GM21619 (cell line): ENCODE measurements around the gene SCLY.

Experiments used
- ATAC-seq: cut with Tn5 transposase; IDR thresholded peaks from one replicate; pipeline ENCODE4 v1.9.1; 2021; ENCODE audit not compliant: unreplicated experiment

SCLY gene

DNA sequence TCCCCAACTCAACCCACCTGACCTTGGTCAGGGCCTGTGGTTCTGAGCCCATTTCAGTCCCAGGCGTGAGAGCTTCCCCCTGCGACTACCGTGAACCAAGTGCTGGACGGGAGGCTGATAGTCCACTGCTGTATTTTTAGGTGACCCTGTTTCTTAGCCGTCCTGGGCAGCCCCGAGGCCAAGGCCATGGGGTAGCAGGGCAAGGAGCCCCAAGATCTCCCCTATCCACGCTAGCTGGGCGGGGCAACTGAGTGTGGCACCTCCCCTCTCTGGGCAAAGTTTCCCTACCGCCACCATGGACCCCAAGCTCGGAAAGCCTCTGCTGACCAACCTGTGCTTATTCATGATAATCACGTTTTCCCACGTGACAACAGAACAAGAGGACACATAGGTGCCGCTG, 77.1 kb downstream of the SCLY start:
- ATAC-seq: no peak

DNA sequence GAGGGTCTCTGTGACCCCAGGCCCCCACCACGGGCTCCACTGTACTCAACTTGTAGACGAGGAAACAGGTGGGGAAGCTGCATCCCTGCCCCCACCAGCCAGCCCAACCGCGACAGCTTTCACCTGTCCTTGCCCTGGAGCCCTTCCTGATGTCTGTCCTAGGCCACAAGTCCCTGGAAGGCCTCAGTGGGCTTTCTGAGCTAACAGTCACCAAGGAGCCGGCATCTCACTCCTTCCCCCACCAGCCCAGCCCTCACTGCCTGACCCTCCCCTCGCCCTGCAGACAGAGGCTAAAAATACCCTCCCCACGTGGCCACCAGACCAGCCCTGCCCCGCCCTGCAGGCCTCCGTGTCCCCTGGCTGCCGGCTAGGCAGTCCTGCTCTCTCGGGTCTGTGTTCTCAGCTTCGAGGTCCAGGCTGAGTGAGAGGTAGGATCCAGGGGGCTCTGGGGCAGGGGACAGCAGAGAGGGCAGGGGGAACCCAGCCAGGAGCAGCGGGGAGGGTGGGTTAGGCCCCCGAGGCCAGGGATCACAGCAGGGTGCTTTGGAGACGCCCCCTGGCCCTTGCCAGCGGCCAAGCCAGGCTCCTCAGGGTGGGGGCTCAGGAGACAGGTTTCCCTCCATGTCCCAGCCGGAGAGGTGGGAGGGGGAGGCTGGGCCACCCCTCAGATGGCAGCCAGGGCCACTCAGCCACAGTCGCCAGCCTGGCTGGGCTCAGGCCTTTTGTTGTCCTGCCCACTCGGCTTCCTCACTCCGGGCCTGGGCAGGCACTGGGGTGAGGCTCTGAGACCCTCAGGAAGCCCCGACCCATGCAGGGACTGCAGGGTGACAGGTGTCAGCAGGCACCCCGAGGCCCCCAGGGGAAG, 77.8 kb downstream of the SCLY start, which contains the start of gene KLHL30:
KLHL30 (plus strand) TSS at position 338 of the 865 bp plus-strand sequence. CDS start 2,087 bp downstream, outside the sequence.
- ATAC-seq: no peak

DNA sequence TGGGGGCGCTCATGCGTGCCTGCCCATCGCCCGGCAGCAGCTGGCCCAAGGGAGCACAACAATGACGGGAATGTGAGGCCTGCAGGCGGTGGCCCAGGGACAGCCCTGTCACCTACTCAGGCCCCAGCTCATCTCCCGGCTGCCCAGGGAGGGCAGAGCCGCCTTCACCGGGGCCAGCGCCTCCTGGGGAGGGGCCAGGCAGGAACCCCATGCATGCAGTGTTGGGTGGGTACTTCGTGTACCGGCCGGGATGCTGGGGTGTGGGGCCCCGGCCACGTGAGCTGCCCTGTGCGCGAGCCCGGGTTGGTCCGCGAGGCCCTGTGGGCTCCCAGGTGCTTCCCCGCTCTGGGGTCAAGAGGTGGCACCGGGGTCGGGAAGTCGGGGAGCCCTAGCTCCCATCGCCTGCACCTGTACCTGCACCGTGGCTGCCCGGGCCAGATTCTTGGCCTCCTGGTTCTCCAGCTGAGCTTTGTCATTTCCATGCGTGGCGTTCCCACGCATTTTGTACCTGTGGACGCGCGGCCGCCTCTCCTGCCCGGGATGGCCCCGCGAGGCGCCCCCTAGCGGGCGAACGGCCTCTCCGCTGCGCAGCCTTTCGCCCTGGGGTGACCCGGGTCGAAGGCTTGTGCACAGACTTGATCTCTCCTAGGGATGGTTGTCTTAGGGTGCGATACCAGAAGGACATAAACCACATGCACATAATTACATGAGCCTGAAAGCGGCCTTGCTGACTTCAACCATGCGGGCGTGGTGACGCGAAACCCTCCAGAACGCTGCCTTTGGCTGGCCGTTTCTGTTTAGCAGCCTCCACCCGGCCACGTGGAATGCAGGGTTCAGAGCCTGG, 78.6 kb downstream of the SCLY start:
- ATAC-seq: no peak

DNA sequence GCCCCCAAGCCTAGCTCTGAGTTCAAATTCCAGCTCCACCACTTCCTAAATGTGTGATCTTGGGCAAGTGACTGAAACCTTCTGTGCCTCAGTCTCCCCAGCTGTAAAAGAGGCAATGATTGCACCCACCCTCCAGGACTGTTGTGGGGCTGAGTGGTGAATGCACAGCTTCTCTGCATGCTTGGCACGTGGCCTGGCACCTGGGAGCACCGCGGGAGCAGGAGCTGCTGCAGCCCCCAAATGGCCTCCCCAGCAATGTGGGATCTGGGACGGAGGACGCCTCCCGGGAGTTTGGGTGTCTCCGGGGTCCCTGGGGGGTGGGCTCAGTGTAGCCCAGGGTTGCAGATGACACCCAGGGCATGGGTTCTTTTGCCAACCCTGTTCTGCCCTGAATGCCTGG, 79.2 kb downstream of the SCLY start:
- ATAC-seq: no peak

DNA sequence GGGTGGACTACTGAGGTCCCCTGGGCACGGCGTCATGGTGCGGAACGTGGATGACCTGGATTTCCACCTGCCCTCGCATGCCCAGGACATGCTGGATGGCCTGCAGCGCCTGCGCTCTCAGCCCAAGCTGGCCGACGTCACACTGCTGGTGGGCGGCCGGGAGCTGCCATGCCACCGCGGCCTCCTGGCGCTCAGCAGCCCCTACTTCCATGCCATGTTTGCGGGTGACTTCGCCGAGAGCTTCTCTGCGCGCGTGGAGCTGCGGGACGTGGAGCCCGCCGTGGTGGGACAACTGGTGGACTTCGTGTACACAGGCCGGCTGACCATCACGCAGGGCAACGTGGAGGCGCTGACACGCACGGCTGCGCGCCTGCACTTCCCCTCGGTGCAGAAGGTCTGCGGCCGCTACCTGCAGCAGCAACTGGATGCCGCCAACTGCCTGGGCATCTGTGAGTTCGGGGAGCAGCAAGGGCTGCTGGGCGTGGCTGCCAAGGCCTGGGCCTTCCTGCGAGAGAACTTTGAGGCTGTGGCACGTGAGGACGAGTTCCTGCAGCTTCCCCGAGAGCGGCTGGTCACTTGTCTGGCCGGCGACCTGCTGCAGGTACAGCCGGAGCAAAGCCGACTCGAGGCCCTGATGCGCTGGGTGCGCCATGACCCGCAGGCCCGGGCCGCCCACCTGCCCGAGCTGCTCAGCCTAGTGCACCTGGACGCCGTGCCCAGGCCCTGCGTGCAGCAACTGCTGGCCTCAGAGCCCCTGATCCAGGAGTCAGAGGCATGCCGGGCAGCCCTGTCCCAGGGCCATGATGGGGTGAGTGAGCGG, 80.1 kb downstream of the SCLY start:
- ATAC-seq: no peak

DNA sequence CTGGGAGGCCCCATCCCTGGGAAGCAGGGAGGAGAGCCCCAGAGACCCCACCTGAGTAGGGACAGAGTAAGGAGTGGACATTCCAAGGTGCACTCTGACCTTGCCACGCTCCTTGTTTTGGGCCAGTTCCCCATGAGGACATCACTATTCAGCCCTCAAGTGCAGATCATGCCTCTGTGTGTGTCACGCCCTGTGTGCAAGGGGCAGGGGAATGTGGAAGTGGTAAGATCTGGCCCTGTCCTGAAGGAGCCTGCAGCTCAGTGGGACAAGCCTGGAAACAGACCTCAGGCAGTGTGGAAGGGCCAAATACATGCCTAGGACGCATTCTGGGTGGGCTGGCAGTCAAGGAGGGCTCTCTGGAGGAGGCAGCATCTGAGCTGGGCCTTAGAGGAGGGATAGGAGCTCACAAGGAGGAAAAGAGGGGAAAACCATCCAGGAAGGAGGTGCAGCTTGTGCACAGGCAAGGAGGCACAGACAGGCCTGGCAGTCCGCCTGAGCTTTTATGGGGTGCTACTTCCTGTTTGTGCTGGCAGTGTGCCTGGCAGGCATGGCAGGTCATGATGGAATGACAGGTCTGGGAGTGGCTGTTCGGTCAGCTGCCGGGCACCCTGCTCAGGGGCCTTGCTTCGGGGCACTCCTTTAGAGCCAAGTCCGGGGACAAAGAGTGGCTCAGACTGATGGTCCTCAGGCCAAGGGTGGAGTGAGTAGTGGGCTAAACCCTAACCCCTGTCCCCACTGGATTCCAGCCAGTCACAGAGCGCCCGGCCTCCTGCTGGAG, 80.9 kb downstream of the SCLY start:
- no peak for ATAC-seq

DNA sequence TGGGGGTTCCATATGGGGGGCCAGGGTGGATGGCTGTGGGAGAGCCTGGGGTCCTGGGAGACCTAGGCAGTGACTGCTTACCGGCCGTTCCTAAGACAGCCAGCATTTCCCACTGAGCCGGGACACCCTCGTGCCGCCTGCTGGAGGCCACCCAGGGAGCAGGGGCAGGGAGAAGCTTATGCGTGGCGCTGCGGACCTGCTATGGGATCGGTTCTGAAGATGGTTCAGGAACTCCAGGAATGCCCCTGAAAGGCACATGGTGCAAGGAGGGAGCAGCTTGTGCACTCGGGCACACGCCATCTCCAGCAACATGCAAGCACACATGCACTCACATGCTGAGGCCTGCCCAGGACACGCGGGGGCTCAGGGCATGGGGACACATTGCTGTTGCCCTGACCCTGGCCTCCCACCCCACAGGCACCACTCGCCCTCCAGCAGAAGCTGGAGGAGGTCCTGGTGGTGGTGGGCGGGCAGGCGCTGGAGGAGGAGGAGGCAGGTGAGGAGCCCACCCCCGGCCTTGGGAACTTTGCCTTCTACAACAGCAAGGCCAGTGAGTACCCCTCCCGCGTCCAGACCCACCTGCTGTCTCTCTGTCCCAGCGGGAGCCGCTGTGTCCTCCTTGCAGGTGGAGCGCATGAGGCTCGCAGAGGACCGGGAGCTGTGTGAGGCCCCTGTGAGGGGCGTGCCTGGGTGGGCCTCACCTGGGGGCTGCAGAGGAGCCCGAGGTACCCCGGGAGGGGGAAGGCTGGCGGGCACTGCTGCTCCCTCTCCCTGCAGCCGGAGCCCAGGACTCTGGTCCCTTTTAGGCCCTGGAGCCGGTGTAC, 81.8 kb downstream of the SCLY start:
- ATAC-seq: no peak

DNA sequence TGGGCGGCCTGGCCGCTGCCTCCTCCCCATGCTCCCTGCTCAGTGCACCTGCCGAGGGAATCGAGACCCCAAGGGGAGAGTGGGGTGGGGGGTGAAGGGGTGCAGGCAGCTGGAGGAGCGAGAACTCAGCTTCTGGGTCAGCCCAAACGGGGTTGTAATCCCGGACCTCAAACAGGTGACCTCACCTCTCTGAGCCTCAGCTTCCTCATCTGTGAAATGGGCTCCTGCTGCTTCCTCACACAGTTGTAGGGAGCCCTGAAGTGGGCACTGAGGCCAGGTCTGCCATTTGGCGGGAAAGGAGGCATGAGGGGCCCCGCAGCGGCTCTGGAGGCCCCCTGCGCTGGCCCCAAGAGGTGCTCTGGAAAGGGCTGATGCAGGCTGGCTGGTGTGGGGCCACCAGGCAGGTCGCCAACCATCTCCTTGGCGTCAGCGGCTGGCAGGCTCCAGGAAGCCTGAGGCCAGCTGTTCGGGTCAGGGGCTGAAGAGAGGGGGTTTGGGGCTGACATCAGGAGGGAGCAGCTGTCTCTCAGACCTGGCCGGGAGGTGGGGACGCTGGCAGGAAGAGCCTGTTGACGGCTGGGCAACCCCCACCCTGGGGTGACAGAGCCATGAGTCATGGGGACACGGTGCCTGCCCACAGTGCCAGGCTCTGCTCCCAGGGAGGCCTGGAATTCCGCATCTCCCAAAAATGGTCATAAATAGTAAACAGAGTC, 82.6 kb downstream of the SCLY start:
- no peak for ATAC-seq

DNA sequence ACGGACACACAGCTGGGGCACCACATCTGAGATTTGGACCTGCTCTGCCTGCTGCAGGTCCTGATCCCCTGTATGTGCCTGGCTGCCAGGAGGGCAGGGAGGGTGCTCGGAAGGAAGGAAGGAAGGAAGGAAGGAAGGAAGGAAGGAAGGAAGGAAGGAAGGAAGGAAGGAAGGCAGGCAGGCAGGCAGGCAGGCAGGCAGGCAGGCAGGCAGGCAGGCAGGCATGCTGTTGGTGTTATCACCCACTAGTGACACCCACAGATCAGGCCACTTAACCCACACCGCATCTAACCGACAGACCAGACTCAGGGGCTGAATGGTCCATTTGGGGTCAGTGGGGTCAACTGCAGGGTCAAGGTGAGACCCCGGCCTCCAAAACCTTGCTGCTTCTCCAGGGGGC, 83.5 kb downstream of the SCLY start:
- ATAC-seq: no peak

DNA sequence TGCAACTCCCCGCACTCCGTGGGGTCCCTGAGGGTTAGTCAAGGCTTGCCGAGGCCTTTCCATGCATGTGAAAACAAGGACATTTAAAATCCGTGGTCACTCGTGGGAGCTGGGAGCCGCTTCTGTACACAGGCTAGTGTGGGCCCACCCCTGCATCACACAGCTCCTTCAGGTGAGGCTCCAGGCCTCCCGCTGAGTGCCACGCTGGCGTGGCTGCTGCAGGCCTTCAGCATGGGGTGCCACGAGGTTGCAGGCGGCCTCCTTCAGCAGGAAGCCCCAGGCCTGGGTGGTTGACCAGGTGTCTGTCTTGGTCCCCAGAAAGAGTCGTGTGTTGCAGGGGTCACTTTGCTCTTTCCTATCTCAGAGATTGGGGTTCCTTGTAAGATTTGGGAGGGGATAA, 84.2 kb downstream of the SCLY start:
- no peak for ATAC-seq

DNA sequence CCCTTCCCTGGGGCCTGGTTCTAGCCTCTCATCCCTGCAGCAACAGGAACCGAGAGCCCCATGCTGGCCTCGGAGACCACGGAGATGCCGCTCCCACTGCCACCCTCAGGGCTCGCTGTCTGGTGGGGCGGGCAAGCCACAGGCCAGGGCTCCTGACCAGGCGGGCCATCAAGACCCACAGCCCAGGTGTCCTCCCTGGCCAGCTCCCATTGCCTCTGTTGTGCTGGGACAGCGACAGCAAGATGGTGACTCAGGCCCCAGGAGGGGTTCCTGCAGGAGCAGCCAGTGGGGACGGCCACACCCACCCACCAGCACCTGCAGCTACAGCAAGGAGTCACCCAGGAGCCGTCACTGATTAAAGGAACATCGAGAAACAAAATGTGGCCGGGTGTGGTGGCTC, 85.0 kb downstream of the SCLY start:
- ATAC-seq: no peak

DNA sequence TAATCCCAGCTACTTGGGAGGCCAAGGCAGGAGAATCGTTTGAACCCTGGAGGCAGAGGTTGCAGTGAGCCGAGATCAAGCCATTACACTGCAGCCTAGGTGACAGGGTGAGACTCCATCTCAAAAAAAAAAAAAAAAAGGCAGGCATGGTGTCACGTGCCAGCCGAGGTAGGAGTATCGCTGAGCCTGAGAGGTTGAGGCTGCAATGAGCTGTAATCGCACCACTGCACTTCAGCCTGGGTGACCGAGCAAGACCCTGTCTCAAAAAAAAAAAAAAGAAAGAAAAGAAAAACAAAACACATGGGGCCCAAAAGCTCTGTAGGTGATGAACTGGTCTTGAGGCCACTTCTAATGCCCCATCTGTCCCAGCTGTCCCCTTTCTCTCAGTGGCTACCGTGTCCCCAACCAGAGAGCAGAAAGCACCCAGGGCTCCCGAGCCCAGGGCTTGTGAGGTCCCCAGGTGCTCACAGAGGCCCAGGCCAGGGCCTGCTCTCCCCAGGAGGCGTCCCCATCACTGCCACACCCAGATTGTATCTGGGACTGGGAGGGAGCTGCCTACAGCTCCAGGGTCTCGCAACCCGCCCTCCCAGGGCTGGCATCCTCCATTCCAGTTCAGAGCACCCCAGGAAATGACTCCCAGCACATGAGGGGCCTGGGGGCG, 86.2 kb downstream of the SCLY start:
- no peak for ATAC-seq

DNA sequence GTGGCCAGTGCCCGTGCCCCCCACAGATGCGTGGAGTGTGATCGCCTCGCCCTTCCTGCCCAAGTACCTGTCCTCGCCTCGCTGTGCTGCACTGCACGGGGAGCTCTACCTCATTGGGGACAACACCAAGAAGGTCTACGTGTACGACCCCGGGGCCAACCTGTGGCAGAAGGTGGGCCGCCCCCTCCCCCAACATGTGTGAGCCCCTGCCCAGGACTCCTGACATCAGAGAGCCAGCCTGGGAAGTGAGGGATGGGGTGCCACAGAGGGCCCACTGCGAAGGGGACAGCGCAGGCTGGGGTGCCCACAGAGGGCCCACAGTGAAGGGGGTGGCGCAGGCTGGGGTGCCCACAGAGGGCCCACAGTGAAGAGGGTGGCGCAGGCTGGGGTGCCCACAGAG, 88.2 kb downstream of the SCLY start:
- ATAC-seq: no peak
